Keratinocyte (primary cell): ENCODE measurements around the gene RPS8.

Experiments used
- CTCF ChIP-seq, 3 experiments: IDR thresholded peaks in 1 of 3; conservative IDR thresholded peaks in 1 of 3; optimal IDR thresholded peaks in 1 of 3; 2 replicates in 2 of 3; 3 replicates in 1 of 3; pipeline versions ENCODE3 to v1.5.1; 2011; ENCODE audit warnings: low read length in 3 of 3, mild to moderate bottlenecking in 3 of 3, moderate library complexity in 2 of 3, control low read depth in 1 of 3, inconsistent platforms in 1 of 3; ENCODE audit not compliant: insufficient read depth in 2 of 3; ENCODE audit errors: extremely low read depth in 1 of 3
- EZH2 ChIP-seq: IDR thresholded peaks from one replicate; pipeline ENCODE4 v1.6.1; 2012; ENCODE audit warnings: inconsistent platforms, mild to moderate bottlenecking, low read length, moderate library complexity

DNA sequence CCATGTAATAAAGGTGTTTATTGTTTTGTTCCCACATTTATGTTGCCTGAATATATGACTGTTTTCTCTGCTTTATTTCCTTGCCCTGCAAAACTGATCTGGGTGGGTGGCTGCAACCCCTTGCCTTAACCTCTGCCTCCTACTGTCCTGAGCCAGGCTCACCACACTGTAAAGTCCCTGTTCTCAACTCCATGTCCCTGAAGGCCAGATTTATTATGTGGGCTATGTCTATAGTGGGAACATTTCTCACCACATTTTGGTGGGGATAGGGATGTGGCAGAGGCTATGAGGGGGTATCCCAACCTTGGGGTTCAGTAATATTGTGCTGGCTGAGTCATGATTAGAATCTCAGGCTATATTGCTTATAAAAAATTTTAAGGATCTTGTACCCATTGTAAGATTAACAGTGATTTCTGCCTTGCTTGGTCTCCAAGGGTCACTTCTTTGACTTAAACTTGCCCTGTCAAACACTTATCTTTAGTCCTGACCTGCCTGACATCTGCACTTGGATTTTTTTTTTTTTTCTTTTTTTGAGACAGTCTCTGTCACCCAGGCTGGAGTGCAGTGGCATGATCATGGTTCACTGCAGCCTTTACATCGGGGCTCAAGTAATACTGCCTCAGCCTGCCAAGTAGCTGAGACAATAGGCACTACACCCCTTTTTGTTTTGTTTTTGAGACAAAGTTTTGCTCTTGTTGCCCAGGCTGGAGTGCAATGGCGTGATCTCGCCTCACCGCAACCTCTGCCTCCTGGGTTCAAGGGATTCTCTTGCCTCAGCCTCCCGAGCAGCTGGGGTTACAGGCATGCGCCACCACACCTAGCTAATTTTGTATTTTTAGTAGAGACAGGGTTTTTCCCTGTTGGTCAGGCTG is 3.6 kb downstream of the RPS8 start:
- TF ChIP-seq CTCF (optimal IDR thresholded peaks at IDR 0.05 in 1 of 3, IDR thresholded peaks at IDR 0.05 in 1 of 3, conservative IDR thresholded peaks at IDR 0.05 in 1 of 3; ENCODE audit: extremely low read depth in 1 of 3, insufficient read depth in 2 of 3, low read length in 3 of 3), result no peak
- TF ChIP-seq EZH2, result no peak
